PFSK-1 (cell line): Measurements from ENCODE around the gene HEPH.

Source experiments
- POLR2AphosphoS5 ChIP-seq: IDR thresholded peaks from 2 replicates; pipeline ENCODE4 v1.6.1; 2012; ENCODE audit warnings: low read depth, mild to moderate bottlenecking, control low read depth, low read length, moderate library complexity
- SIN3A ChIP-seq: IDR thresholded peaks from 2 replicates; pipeline ENCODE4 v1.6.1; 2012; ENCODE audit warnings: mild to moderate bottlenecking, low read length, moderate library complexity, borderline replicate concordance; ENCODE audit not compliant: insufficient read depth
- TAF1 ChIP-seq: IDR thresholded peaks from 2 replicates; pipeline ENCODE4 v1.6.1; 2012; ENCODE audit warnings: low read length, control low read depth, borderline replicate concordance; ENCODE audit not compliant: insufficient read depth
- TF ChIP-seq, protein P1 (sequence below), 2 experiments: IDR thresholded peaks; 2 replicates each; pipeline versions ENCODE4 v1.6.1 to v1.8.0; 2011 to 2012; ENCODE audit warnings: low read depth in 2 of 2, low read length in 2 of 2, control low read depth in 1 of 2, inconsistent platforms in 1 of 2, mild to moderate bottlenecking in 1 of 2, moderate library complexity in 1 of 2; ENCODE audit not compliant: insufficient read depth in 1 of 2

GRCh38 chrX:66130469-66130868, 33.6 kb upstream of the HEPH start:
- TF ChIP-seq TAF1 (no peak), POLR2AphosphoS5 (no peak), SIN3A (no peak)
- TF ChIP-seq, protein P1, sequence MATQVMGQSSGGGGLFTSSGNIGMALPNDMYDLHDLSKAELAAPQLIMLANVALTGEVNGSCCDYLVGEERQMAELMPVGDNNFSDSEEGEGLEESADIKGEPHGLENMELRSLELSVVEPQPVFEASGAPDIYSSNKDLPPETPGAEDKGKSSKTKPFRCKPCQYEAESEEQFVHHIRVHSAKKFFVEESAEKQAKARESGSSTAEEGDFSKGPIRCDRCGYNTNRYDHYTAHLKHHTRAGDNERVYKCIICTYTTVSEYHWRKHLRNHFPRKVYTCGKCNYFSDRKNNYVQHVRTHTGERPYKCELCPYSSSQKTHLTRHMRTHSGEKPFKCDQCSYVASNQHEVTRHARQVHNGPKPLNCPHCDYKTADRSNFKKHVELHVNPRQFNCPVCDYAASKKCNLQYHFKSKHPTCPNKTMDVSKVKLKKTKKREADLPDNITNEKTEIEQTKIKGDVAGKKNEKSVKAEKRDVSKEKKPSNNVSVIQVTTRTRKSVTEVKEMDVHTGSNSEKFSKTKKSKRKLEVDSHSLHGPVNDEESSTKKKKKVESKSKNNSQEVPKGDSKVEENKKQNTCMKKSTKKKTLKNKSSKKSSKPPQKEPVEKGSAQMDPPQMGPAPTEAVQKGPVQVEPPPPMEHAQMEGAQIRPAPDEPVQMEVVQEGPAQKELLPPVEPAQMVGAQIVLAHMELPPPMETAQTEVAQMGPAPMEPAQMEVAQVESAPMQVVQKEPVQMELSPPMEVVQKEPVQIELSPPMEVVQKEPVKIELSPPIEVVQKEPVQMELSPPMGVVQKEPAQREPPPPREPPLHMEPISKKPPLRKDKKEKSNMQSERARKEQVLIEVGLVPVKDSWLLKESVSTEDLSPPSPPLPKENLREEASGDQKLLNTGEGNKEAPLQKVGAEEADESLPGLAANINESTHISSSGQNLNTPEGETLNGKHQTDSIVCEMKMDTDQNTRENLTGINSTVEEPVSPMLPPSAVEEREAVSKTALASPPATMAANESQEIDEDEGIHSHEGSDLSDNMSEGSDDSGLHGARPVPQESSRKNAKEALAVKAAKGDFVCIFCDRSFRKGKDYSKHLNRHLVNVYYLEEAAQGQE (IDR thresholded peaks at IDR 0.05; ENCODE audit: insufficient read depth in 1 of 2, low read depth in 2 of 2, low read length in 2 of 2): no peak
